Neural cell (in vitro differentiated cells): ENCODE measurements around the gene ERCC2. TPM values are rescaled to one million over a fixed set of nuclear protein-coding genes. Genes with fewer than 3 reads are reported as not detected.

Source experiments
- H2AFZ ChIP-seq: fragments of 200-600, 300-800 bp; sonication (generic), shearing (Covaris generic); 2 replicates; pipeline ENCODE4 v1.6.0; 2014; ENCODE audit warnings: low read depth, mild to moderate bottlenecking, antibody characterized with exemption, low read length, moderate library complexity
- H3F3A ChIP-seq: fragments of 200-600 bp; shearing (Covaris generic); 2 replicates; pipeline ENCODE4 v1.6.1; 2016; ENCODE audit warnings: mild to moderate bottlenecking, moderate library complexity, mixed read lengths, antibody characterized with exemption, low read length; ENCODE audit not compliant: insufficient read depth, poor library complexity, severe bottlenecking
- H3K27ac ChIP-seq: fragments of 200-600, 300-800 bp; sonication (generic), shearing (Covaris generic); 2 replicates; pipeline ENCODE4 v1.5.1; 2014; ENCODE audit warnings: mild to moderate bottlenecking, low read length, moderate library complexity
- H3K27me3 ChIP-seq: fragments of 300-800, 200-600 bp; sonication (generic), shearing (Covaris generic); 2 replicates; pipeline ENCODE4 v1.6.0; 2014; ENCODE audit warnings: mild to moderate bottlenecking, low read depth, low read length, moderate library complexity; ENCODE audit not compliant: insufficient read depth
- H3K36me3 ChIP-seq: fragments of 300-800, 200-600 bp; sonication (generic), shearing (Covaris generic); 2 replicates; pipeline ENCODE4 v1.5.1; 2014; ENCODE audit warnings: mild to moderate bottlenecking, antibody characterized with exemption, low read length, moderate library complexity; ENCODE audit not compliant: insufficient read depth
- H3K4me2 ChIP-seq: fragments of 300-800, 200-600 bp; sonication (generic), shearing (Covaris generic); 2 replicates; pipeline ENCODE4 v1.6.0; 2014; ENCODE audit warnings: mild to moderate bottlenecking, low read length
- H3K4me3 ChIP-seq: fragments of 300-800, 200-600 bp; sonication (generic), shearing (Covaris generic); 2 replicates; pipeline ENCODE4 v1.5.1; 2014; ENCODE audit warnings: mild to moderate bottlenecking, low read length, moderate library complexity
- H3K79me2 ChIP-seq: fragments of 200-600 bp; shearing (Covaris generic); replicated peaks from 2 replicates; pipeline ENCODE4 v1.6.0; 2014; ENCODE audit warnings: mild to moderate bottlenecking, low read length, moderate library complexity; ENCODE audit not compliant: insufficient read depth
- H3K9ac ChIP-seq: fragments of 300-800, 200-600 bp; sonication (generic), shearing (Covaris generic); 2 replicates; pipeline ENCODE4 v1.6.1; 2016; ENCODE audit warnings: mild to moderate bottlenecking, low read length, mixed read lengths
- H3K9me2 ChIP-seq: fragments of 200-600 bp; shearing (Covaris generic); 2 replicates; pipeline ENCODE4 v1.6.1; 2016; ENCODE audit warnings: mild to moderate bottlenecking, low read length, mixed read lengths; ENCODE audit not compliant: insufficient read depth
- H3K9me3 ChIP-seq: fragments of 200-600, 300-800 bp; sonication (generic), shearing (Covaris generic); 2 replicates; pipeline ENCODE4 v1.6.1; 2016; ENCODE audit warnings: mild to moderate bottlenecking, mixed run types, low read length, moderate library complexity, mixed read lengths
- H4K20me1 ChIP-seq: fragments of 200-600 bp; shearing (Covaris generic); 2 replicates; pipeline ENCODE4 v1.6.1; 2016; ENCODE audit warnings: mild to moderate bottlenecking, mixed run types; ENCODE audit not compliant: insufficient read depth
- EP300 ChIP-seq: fragments of 450-650 bp; conservative IDR thresholded peaks from 2 replicates; pipeline ENCODE4 v1.6.1; 2014; ENCODE audit warnings: antibody characterized with exemption, mild to moderate bottlenecking, moderate library complexity; ENCODE audit not compliant: poor library complexity, severe bottlenecking
- EZH2 ChIP-seq: fragments of 200-600, 300-800 bp; shearing (Covaris generic), sonication (generic); IDR thresholded peaks from 2 replicates; pipeline ENCODE4 v1.6.1; 2014; ENCODE audit warnings: antibody characterized with exemption, low read length, borderline replicate concordance, mild to moderate bottlenecking; ENCODE audit not compliant: insufficient read depth, poor library complexity, severe bottlenecking
- MXI1 ChIP-seq: fragments of 450-650 bp; conservative IDR thresholded peaks from 2 replicates; pipeline ENCODE4 v1.6.1; 2014; ENCODE audit warnings: antibody characterized with exemption, mild to moderate bottlenecking; ENCODE audit not compliant: poor library complexity, severe bottlenecking
- POLR2AphosphoS5 ChIP-seq: IDR thresholded peaks from 2 replicates; pipeline ENCODE4 v1.6.1; 2012
- RAD21 ChIP-seq: fragments of 450-650 bp; conservative IDR thresholded peaks from 2 replicates; pipeline ENCODE4 v1.6.1; 2014; ENCODE audit warnings: antibody characterized with exemption, mild to moderate bottlenecking, moderate library complexity
- SMC3 ChIP-seq: fragments of 450-650 bp; conservative IDR thresholded peaks from 2 replicates; pipeline ENCODE4 v1.6.1; 2014; ENCODE audit warnings: antibody characterized with exemption, mild to moderate bottlenecking, moderate library complexity; ENCODE audit not compliant: poor library complexity
- TAF1 ChIP-seq: IDR thresholded peaks from 2 replicates; pipeline ENCODE4 v1.6.1; 2012; ENCODE audit warnings: low read depth
- polyA plus RNA-seq: library from polyadenylated mRNA; depleted of rRNA; stranded (reverse); fragments of >200 nt; gene quantifications from 2 replicates; pipeline ENCODE4 v1.2.3, GENCODE V29; 2014
- TF ChIP-seq, protein P1 (sequence below): fragments of 450-650 bp; IDR thresholded peaks from 2 replicates; pipeline ENCODE4 v1.5.1; 2014; ENCODE audit warnings: antibody characterized with exemption, mild to moderate bottlenecking, moderate library complexity; ENCODE audit not compliant: poor library complexity, severe bottlenecking
- TF ChIP-seq, protein P2 (sequence below): IDR thresholded peaks from 2 replicates; pipeline ENCODE4 v1.6.1; 2012; ENCODE audit warnings: borderline replicate concordance

The ERCC2 gene
- polyA plus RNA-seq, 1 donor from 2014 or later: 28.8 TPM

- Histone ChIP-seq H3K9me3 (no peaks in the 10 kb centered on the region), H3K27ac (no peak overlapping the region), H3K9me2 (no peaks in the 10 kb centered on the region), H3K79me2 (no peaks in the 10 kb centered on the region), H4K20me1 (no peaks in the 10 kb centered on the region), H3K4me2 (no peak overlapping the region), H3K9ac (no peak overlapping the region), H3K4me3 (no peak overlapping the region), H3K27me3 (peaks cover 18% of the 10 kb centered on the region), H3K36me3 (no peaks in the 10 kb centered on the region), H3F3A (no peaks in the 10 kb centered on the region), H2AFZ (no peak overlapping the region)
- TF ChIP-seq MXI1 (no peak), RAD21 (no peak), EZH2 (no peak), POLR2AphosphoS5 (no peak), SMC3 (no peak), TAF1 (no peak), EP300 (no peak)
- TF ChIP-seq, protein P1, sequence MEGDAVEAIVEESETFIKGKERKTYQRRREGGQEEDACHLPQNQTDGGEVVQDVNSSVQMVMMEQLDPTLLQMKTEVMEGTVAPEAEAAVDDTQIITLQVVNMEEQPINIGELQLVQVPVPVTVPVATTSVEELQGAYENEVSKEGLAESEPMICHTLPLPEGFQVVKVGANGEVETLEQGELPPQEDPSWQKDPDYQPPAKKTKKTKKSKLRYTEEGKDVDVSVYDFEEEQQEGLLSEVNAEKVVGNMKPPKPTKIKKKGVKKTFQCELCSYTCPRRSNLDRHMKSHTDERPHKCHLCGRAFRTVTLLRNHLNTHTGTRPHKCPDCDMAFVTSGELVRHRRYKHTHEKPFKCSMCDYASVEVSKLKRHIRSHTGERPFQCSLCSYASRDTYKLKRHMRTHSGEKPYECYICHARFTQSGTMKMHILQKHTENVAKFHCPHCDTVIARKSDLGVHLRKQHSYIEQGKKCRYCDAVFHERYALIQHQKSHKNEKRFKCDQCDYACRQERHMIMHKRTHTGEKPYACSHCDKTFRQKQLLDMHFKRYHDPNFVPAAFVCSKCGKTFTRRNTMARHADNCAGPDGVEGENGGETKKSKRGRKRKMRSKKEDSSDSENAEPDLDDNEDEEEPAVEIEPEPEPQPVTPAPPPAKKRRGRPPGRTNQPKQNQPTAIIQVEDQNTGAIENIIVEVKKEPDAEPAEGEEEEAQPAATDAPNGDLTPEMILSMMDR: no peak
- TF ChIP-seq, protein P2, sequence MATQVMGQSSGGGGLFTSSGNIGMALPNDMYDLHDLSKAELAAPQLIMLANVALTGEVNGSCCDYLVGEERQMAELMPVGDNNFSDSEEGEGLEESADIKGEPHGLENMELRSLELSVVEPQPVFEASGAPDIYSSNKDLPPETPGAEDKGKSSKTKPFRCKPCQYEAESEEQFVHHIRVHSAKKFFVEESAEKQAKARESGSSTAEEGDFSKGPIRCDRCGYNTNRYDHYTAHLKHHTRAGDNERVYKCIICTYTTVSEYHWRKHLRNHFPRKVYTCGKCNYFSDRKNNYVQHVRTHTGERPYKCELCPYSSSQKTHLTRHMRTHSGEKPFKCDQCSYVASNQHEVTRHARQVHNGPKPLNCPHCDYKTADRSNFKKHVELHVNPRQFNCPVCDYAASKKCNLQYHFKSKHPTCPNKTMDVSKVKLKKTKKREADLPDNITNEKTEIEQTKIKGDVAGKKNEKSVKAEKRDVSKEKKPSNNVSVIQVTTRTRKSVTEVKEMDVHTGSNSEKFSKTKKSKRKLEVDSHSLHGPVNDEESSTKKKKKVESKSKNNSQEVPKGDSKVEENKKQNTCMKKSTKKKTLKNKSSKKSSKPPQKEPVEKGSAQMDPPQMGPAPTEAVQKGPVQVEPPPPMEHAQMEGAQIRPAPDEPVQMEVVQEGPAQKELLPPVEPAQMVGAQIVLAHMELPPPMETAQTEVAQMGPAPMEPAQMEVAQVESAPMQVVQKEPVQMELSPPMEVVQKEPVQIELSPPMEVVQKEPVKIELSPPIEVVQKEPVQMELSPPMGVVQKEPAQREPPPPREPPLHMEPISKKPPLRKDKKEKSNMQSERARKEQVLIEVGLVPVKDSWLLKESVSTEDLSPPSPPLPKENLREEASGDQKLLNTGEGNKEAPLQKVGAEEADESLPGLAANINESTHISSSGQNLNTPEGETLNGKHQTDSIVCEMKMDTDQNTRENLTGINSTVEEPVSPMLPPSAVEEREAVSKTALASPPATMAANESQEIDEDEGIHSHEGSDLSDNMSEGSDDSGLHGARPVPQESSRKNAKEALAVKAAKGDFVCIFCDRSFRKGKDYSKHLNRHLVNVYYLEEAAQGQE: no peak
Measured at GRCh38 chr19:45345506-45345860, 24.9 kb downstream of the ERCC2 start.

DNA sequence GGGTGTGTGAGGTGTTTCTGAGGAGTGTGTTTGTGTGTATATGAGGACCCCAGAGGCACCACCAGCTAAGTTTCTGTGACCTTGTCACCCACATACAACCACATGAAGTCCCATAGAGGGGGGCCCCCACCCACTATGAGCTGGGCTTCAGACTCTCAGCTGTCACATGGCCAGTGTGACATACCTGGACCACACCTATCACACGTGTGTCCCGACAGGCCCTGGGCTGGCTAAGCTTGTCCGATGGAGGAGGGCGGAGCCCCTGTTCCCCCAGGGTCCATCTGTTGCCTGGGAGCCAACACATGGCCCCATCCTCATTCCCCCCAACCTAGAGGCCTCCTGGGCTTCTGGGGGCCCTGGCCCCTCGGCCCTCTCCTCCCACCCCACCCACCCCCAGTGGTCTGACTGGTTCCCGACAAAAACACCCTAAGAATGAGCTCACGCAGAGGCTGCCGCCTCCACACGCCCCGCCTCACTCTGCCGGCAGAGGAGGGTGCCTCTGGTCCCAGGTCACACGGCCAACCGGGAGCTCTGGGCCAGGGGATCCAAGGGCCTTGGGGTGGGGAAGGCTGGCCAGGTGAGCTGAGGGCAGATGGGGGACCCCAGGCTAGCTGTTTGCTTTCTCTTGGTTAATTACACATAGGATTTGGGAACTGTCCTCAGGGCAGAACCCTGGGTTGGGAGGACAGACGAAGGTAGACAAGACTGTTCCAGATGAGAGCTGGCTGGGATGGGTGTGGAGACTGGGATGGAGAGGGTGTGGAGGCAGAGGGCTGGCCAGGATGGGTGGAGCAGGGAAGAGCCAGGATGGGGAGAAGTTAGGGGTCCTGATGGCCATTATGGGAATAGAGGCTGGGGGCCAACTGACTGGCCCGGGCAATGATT is 25.5 kb downstream of the ERCC2 start:
- Histone ChIP-seq H3K27ac (no peak overlapping the region), H3K9ac (no peak overlapping the region), H3K4me3 (no peak overlapping the region), H3K9me2 (no peaks in the 10 kb centered on the region), H3K4me2 (no peak overlapping the region), H3K36me3 (no peaks in the 10 kb centered on the region), H3F3A (no peaks in the 10 kb centered on the region), H3K79me2 (no peaks in the 10 kb centered on the region), H3K27me3 (peaks cover 24% of the 10 kb centered on the region), H2AFZ (no peak overlapping the region), H4K20me1 (no peaks in the 10 kb centered on the region), H3K9me3 (no peaks in the 10 kb centered on the region)
- TF ChIP-seq EP300: no peak
- TF ChIP-seq, protein P2: no peak
- TF ChIP-seq, protein P1: no peak
- TF ChIP-seq MXI1: no peak
- no peak for TF ChIP-seq EZH2
- TF ChIP-seq TAF1: no peak
- TF ChIP-seq SMC3: no peak
- no peak for TF ChIP-seq POLR2AphosphoS5
